Sciatic nerve (tissue), 2 donors: ENCODE data around the gene NPVF. TPM values are rescaled to one million over a fixed set of nuclear protein-coding genes. Genes with fewer than 3 reads are reported as not detected.
A peak's percentile ranks its signal among the peaks of the same experiment; 100 is the strongest.

Experiments used
- ATAC-seq: fragments of 200-7000 bp; cut with Tn5 transposase; one replicate; pipeline ENCODE4 v1.9.1; 2020; ENCODE audit warnings: mild to moderate bottlenecking, moderate library complexity
- DNase-seq: peaks from one replicate; pipeline ENCODE4 v3.0.0-alpha.2; 2020; ENCODE audit warnings: low spot score
- intact Hi-C: fragments of 100-400 bp; cut with DNase I; formaldehyde crosslinking; loops from one replicate; pipeline ENCODE4 v1.14.2; 2022
- total RNA-seq: library from RNA; stranded (reverse); fragmentation: NEBNext Ultra II Directional; extraction: Animal tissue kit (Norgen Biotek cat#: 25700); gene quantifications from one replicate; pipeline ENCODE4 v1.2.1, GENCODE V29; 2021
- donor health status: DM: no; HTN: no; CAD: no.
- donor health status: DM: no; HTN: no; CAD: no.

NPVF gene
- total RNA-seq, 1 donor from 2014 or later = not detected

- ATAC-seq = peak; percentile 12
These were observed 11.6 kb upstream of the NPVF start for GRCh38 chr7:25239888-25240287.

GRCh38 chr7:25238066-25238725 is 9.9 kb upstream of the NPVF start:
- intact Hi-C loops = no loop called here
- ATAC-seq = no peak
- DNase-seq = no peak

More at GRCh38 chr7:25239888-25240287, 11.6 kb upstream of the NPVF start:
- intact Hi-C loops = no loop called here
- no peak for DNase-seq

GRCh38 chr7:25235471-25235870 is 7.2 kb upstream of the NPVF start:
- DNase-seq (no peak), ATAC-seq (no peak)
- intact Hi-C loops = no loop called here

- intact Hi-C loops = no loop called here
- no peak for ATAC-seq
- DNase-seq = no peak
These were observed 6.0 kb upstream of the NPVF start for GRCh38 chr7:25234336-25234735.

- DNase-seq (no peak), ATAC-seq (no peak)
- intact Hi-C loops = no loop called here
These were observed 5.1 kb downstream of the NPVF start for GRCh38 chr7:25223206-25223605.

- intact Hi-C loops = no loop called here
- DNase-seq = no peak
- ATAC-seq = no peak
These were observed 5.6 kb downstream of the NPVF start for GRCh38 chr7:25222666-25223065.

DNA sequence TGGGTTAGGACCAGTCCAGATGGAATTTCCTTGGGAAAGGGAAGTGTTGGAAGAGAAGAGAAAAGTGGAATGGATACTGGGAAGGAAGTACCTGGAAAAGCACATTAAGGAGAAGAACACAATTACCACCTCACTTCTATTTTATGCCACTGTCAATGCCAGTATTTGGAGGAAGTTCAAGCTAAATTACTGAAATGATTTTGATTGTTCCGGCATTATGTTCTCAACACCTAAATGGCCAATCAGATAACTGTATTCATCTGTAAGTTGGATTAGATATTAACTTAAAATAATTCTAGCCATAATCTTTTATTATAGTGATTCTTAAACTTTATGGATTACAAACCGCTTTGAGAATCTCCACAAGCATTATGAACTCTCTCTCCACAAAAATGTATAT is 7.3 kb downstream of the NPVF start:
- DNase-seq = no peak
- intact Hi-C loops = no loop called here
- ATAC-seq = no peak

DNA sequence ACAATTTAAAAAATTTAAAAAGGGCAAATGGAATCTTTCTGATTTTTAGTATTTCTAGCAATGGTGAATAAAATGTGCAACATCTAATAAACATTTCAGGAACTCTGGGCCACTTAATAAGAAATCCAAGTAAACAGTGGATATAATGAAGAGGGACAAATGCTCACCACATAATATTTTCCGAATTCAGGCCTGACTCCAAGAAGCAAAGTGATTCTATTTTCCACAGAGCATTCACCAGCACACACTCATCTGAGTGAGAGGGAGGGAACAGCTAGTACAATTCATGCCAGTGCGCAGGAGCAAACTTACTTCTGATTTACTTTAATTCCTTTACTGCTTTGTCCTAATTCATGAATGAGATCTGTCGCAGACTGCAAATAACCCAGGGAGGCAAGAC is 10.1 kb downstream of the NPVF start:
- intact Hi-C loops = no loop called here
- ATAC-seq = no peak
- no peak for DNase-seq

DNA sequence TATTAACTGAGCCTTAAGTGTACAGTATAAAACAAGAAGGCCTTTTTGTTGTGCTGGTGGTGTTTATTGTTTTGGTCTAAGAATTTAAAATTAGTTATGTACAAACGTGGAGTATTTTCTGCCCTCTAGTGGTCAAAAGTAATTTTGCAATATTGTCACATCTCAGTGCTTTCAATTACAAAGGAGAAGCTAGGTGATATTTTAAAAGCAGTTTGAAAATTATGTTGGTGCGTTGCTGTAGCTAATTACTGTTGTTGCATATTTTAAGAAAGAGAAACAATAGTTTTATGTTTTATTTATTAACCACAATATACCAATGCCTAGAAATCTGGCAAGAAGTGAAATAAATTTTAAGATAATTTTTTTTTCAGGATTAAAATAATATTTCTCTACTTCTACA is 11.4 kb downstream of the NPVF start:
- intact Hi-C loops = no loop called here
- no peak for DNase-seq
- ATAC-seq = peak; percentile 26

- ATAC-seq (no peak), DNase-seq (no peak)
- intact Hi-C loops = no loop called here
These were observed 12.5 kb downstream of the NPVF start for GRCh38 chr7:25215694-25216335.

DNA sequence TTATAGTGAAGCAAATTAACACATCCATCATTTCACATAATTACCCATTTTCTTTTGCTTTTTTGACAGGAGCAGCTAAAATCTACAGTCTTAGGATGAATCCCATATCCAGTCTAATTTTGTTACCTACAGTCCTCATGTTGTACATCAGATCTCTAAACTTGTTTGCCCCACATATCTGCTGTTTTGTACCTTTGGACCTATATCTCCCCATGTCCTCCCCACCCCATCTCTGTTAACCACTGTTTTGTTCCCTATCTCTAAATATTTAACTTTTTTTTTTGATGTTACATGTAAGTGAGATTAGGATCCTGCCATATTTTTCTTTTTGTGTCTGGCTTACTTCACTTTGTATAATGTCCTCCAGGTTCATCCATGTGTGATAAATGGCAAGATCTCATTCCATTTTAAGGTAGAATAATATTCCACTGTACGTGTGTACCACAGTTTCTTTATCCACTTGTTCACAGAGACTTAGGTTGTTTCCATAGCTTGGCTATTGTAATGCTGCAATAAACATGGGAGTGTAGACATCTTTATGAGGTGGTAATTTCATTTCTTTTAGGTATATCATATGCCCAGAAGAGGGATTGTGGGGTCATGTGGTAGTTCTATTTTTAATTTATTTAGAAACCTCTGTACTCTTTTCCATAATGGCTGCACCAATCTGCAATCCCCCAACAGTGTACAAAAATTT is 19.6 kb downstream of the NPVF start:
- ATAC-seq (no peak), DNase-seq (no peak)
- intact Hi-C loops = no loop called here

- intact Hi-C loops = no loop called here
- ATAC-seq (no peak), DNase-seq (no peak)
These were observed 20.4 kb downstream of the NPVF start for GRCh38 chr7:25207887-25208286.

DNA sequence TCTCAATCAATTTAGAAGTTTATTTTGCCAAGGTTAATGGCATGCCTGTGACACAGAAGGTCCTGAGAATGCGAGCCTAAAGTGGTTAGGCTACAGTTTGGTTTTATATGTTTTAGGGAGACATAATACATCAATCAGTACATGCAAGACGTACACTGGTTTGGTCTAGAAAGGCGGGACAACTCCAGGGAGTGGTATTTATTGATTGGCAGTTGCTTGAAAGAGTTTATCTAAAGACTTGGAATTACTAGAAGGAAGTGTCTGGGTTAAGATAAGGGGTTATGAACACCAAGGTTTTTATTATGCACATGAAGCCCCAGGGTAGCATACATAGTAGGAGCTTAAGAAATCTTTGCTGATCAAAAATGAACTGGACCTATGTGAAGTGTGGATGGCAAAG is 21.5 kb downstream of the NPVF start:
- DNase-seq (no peak), ATAC-seq (no peak)
- intact Hi-C loops = no loop called here

GRCh38 chr7:25196132-25196896 is 32.0 kb downstream of the NPVF start:
- intact Hi-C loops = no loop called here
- DNase-seq (no peak), ATAC-seq (no peak)

- ATAC-seq (no peak), DNase-seq (no peak)
- intact Hi-C loops = no loop called here
These were observed 34.2 kb downstream of the NPVF start for GRCh38 chr7:25194036-25194435.

DNA sequence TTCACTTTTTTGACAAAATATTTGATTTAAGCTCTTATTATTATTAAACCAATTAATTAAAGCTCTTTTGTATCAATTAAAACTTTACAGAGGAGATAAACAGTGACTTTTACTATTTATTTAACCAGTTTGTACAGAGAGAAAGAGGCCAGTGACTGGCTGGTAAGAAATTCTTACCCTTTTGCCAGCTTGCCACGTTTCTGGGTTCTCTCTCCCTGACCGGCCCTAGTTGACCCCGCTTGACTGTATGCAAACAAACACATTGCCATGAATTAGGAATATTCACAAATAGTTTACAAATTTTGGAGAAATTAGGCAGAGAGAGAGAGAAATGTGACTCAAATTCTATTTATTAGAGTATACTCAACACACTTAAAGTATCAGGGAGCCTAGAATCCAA is 36.2 kb downstream of the NPVF start:
- intact Hi-C loops = no loop called here
- no peak for ATAC-seq
- DNase-seq = no peak

DNA sequence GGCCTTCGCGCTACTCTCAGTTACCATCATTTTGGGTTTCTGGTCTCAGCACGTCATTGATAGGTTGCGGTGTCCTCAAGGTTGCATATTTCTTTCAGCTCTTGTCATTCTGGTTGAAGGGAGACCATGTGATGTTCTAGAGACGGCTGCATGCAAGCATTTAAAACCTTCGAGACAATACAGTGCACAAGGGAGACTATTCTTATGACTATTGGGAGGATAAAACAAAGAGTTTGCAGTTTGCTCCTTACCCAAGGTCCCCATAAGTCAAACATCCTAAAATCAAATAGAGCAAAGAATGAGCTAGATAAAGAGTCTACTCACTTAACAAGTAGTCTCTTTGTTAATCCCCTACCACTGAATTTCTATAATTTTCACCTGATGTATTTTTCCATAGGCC is 39.1 kb downstream of the NPVF start:
- ATAC-seq (no peak), DNase-seq (no peak)
- intact Hi-C loops = no loop called here

DNA sequence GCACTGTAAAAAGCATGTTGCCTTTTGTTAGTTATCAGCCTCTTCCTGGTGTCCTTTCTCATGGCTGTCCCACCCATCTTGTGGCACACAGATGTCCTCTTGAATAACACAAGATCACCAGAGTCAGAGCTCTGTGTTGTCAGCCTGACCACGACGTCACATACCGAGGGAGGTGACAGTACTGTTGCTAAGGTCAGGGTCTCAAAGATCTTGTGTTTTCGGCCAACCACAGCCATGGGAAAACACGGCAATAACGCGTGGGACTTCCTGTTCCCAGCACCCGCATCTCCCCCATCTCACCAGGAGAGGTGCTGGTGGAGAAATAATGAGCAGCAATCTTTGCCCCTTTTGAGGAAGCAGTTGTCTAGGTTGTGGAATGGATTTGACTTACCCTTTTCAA is 40.4 kb downstream of the NPVF start:
- ATAC-seq (no peak), DNase-seq (no peak)
- intact Hi-C loops = no loop called here

DNA sequence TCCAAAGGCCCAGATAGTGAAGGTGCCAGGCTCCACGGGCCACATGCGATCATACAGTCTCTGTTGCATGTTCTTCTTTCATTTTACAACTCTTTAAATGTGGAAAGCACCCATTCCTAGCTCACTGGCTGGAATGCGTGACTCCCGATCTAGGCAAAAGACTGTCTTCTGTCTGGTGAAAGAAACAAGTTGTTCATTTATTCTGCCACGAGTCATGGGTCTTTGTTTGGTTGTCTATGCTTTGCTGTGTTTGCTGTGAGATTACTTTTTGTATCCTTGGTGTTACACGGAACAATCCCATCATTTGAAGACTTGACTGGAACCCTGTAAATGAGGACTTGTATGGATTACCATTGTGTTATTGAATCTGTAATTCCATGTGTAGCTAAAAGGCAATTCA is 41.9 kb downstream of the NPVF start:
- ATAC-seq (no peak), DNase-seq (no peak)
- intact Hi-C loops = no loop called here

DNA sequence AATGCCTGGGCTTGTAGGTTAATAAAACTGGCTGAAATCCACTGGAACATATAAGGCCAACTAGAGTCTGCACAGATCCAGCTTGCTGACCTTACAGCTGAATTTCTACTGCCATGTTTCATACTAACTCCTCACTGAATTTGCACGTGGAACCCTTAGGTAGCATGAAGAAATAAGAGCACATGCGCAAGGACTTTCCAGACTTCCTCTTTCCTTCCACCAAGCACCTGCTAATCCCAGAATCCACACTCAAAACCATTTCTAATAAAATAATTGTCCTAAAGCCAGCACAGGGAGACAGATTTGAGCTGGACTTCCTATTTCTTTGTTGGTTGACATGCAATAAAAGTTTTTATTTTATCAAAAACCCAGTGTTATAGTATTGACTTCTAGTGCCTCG is 46.8 kb downstream of the NPVF start:
- intact Hi-C loops = no loop called here
- ATAC-seq (no peak), DNase-seq (no peak)
